NOMO-1 treated with DMSO at 0.1 percent for 48 hours (cell line): ENCODE data around the gene CACNA1G.

Experiments
- DNase-seq: peaks from one replicate; lab custom pipeline; 2025; ENCODE audit not compliant: unreplicated experiment; lab: John Stamatoyannopoulos, UW

Gene CACNA1G

GRCh38 chr17:50608700-50609379 is 48.3 kb downstream of the CACNA1G start:
- no peak for DNase-seq

GRCh38 chr17:50609380-50610074 is 49.0 kb downstream of the CACNA1G start:
- DNase-seq: no peak

GRCh38 chr17:50611634-50612033 is 51.1 kb downstream of the CACNA1G start:
- DNase-seq: no peak

GRCh38 chr17:50612281-50612680 is 51.8 kb downstream of the CACNA1G start:
- no peak for DNase-seq

GRCh38 chr17:50613007-50613992 is 52.8 kb downstream of the CACNA1G start:
- no peak for DNase-seq

GRCh38 chr17:50614471-50615051 is 54.0 kb downstream of the CACNA1G start:
- no peak for DNase-seq

GRCh38 chr17:50615828-50616227 is 55.3 kb downstream of the CACNA1G start:
- DNase-seq: no peak

- no peak for DNase-seq
These were observed 57.8 kb downstream of the CACNA1G start for GRCh38 chr17:50618300-50618699.

- DNase-seq: peak; percentile 69
These were observed 58.4 kb downstream of the CACNA1G start for GRCh38 chr17:50618941-50619340.

GRCh38 chr17:50619489-50619888 is 59.0 kb downstream of the CACNA1G start:
- DNase-seq: no peak

- no peak for DNase-seq
These were observed 59.7 kb downstream of the CACNA1G start for GRCh38 chr17:50620237-50620636.

- DNase-seq: no peak
These were observed 60.3 kb downstream of the CACNA1G start for GRCh38 chr17:50620858-50621257.

- DNase-seq: no peak
These were observed 61.1 kb downstream of the CACNA1G start for GRCh38 chr17:50621574-50622031.

- no peak for DNase-seq
These were observed 63.9 kb downstream of the CACNA1G start for GRCh38 chr17:50624321-50624934.

GRCh38 chr17:50625032-50625871 is 64.7 kb downstream of the CACNA1G start:
- no peak for DNase-seq

- peak; percentile 61 for DNase-seq
These were observed 65.6 kb downstream of the CACNA1G start for GRCh38 chr17:50626037-50626574.

- DNase-seq: no peak
These were observed 66.7 kb downstream of the CACNA1G start for GRCh38 chr17:50627036-50627781.

GRCh38 chr17:50627782-50628601 is 67.5 kb downstream of the CACNA1G start:
- DNase-seq: no peak
